ENCODE results near the gene WWC2.

The WWC2 gene

GRCh38 chr4:183335369-183335940 is 236.4 kb downstream of the WWC2 start:
- DNase-seq, result no peak

GRCh38 chr4:183337349-183337748 is 238.3 kb downstream of the WWC2 start:
- no peak for DNase-seq

- DNase-seq, result no peak
Measured at GRCh38 chr4:183337833-183338232, 238.8 kb downstream of the WWC2 start.

DNA sequence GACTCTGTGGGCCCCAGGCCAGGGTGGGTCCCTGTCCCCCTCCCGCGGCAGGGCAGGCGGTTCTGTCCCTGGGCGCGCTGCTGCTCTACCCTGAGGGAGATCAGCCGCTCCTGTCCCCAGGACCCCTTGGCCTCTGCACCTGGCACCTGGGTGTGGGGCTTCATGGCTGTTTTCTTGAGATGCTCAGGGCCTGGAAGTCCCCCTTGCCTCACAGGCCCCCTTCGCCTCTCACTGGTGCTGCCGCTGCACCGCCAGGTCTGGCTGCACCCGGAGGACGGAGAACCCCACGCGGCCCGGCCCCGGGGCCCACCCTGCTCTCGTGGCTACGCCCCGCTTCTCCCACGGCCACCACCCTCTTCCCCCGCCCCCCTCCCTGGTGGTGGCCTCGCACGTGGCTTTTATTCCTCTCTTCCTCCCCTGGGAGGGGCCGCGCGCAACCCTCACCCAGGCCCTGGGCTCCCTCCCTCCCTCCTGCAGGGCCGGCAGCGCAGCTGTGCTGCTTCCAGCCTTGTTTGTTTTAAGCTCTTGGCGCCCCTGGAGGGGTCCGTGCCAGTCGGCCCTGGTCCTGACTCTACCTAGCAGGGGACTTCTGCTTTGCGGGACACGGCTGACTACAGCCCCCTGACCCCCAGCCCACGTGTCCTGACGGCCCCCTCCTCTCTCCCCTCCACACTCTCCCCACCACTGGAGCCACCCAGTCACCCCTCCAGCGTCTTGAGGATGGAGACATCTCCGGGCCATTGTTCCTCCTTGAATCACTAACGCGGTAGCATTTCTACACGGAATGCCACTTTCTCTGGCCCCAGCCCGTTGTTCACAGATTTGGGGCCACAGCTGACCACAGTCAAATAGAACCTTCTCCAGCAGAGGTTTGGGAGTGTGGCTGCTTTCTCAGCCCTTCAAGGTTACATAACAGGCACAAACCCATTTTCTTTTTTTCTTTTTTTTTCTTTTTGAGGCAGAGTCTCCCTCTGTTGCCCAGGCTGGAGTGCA is 243.8 kb downstream of the WWC2 start:
- DNase-seq, result peak; percentile 63

DNA sequence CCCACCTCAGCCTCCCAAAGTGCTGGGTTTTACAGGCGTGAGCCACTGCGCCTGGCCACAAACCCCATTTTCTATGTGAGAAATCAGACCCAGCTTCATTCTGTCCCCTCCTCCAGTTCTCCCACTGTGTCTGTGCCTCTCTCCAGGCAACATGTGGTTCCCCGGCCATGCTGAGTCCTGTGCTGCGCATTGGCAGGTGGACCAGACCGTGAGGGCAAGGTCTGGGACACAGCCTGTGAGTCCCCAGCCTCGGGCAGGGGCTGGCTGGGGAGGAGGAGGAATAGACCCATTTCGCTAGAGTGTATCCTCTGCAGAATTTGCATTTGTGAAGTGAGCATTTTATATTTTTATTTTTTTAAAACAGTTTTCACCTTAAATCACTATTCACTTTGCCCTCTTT is 244.7 kb downstream of the WWC2 start:
- DNase-seq, result no peak

DNA sequence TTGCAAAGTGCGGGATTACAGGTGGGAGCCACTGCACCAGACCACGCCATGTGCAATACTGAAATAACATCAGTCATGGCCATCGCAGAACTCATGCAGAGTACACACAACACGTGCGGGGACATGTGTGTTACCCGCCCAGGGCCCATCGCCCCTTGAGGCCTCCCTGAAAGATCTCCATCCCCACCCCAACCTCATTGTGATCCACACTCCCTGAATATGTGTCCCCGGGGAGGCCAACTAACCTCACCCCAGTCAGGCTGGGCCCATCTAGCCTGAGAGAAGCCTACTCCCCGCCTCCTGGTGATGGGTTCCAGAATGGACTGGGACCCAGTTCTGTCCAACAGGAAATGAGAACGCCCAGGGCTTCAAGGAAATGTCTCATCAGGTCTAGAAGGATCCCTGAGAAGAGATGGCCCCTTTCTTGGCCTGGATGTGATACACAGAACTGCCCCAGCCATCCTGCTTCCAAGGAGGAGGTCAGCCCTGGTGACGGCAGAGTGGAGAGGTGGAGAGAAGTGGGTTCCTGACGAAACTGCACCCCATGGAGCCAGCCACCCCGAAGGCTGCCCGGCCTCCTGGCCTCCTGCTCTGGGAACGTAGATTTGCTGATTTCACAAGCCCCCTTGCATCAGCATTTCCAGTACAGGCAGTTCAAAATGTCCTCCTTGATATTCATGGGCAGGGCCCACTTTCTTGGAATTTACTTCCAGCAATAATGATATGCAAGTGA is 245.6 kb downstream of the WWC2 start:
- no peak for DNase-seq

DNA sequence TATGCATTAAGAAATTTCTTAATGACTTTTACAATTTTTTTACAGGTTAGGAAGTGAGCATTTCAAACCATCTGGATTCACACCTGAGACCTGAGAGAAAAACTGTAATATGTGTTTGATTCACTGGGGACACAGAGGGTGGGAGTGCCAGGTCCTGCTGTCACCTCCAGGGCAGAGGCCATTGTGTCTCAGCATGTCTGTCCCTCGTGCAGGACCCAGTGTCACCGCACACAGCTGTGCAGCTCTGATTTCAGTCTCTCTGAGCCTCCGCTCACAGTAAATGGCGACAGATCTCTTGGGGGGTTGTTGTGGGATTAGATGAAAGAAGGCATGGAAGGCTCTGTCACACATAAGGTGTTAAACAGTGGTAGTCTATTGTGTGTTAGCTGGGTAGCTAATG is 246.2 kb downstream of the WWC2 start:
- no peak for DNase-seq

DNA sequence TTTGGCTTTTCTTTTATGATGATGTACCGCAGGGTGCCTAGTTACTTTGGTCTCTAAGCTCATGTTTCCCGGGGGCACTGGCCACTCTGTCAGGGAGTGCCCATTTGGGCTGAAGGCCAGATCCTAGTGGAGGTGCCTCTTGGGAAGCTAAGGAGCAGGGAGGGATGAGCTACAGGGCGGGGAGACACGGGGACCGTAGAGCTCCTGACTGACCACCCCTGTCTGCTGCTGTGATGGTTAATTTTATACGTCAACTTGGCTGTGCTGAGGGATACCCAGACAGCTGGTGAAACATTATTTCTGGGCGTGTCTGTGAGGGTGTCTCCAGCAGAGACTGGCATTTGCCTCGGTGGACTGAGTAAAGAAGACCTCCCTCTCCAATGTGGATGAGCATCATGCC is 248.1 kb downstream of the WWC2 start:
- DNase-seq, result no peak

GRCh38 chr4:183347566-183347965 is 248.5 kb downstream of the WWC2 start:
- no peak for DNase-seq

DNA sequence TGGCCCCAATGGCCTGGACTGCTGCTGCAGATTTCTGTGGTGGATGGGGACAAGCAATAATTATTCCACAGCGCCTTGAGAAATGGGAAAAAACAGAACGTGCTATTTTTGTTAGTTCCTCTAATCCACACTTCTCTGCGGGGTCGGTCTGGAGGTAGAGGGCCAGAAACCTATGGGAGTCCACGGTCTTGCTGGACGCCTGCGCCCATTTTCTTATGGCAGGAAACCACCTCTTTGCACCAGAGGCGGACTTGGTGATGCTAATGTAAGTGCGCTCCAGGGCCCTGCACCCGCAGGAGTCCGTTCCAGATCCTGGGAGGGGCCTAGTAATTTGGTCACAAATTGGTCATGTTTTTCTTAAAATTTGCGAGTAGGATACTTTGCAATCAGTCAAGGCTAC is 249.1 kb downstream of the WWC2 start:
- no peak for DNase-seq

GRCh38 chr4:183348706-183349659 is 249.9 kb downstream of the WWC2 start:
- peak; percentile 81 for DNase-seq

DNA sequence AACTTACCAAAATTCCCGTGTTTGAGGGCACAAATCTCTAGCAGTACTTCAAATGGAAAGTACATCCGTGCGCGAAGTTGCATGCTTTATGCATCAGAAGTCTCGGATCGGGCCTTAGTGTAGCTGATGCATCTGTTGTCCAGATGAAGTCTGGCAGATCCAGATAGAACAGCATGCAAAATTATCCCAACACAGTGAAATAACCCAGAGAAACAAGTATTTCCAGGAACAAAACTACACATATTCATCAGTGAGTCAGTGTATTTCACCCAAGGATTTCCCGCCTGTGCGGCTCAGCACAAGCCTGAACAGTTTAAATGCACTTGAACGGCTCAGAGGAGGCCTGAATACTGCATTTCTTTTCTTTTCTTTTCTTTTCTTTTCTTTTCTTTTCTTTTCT is 250.6 kb downstream of the WWC2 start:
- peak; percentile 9 for DNase-seq

DNA sequence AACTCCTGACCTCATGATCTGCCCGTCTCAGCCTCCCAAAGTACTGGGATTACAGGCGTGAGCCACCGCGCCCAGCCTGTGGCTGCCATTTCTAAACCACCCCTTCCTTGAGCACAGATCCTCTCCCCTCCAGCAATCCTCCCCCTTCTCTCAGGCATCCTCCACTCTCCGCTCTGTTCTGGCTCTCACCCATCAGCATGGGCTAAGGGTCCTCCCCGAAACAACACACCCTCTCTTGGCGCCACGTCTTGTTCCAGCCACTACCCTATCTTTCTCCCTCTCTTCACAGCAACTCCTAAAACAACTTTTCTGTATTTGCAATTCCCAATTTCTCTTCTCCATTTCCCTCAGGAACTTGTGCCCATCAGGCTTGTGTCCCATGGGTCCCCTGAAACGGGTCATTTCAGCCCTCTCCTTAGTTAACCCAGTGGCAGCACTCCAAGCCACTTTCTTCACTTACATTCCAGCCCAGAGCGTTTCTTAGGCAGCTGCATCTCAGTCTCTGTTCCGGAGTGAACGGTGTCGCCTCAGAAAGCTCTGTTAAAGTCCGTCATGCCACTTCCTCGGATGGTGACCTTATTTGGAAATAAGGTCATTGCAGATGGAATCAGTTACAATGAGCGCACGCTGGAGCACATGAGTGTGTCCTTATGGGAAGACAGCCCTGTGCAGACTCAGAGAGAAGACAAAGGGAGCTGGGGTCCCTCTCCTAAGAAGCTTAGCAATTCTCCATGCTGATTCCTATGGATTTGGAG is 251.4 kb downstream of the WWC2 start:
- DNase-seq, result no peak

DNA sequence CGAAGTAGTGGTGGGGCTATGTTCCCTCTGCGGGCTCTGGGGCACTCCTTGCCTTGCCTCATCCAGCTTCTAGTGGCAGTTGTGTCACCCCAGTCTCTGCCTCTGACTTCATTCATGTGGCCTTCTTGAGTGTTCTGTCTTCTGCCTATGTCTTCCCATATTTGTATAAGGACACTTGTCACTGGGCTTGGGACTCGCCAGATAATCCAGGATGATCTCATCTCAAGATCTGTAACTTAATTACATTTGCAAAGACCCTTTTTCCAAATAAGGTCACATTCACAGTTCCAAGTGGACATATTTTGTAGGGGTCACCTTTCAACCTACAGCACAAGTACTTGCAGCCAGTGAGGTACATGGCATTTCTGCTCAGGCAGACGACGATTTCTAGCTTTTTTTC is 253.5 kb downstream of the WWC2 start:
- no peak for DNase-seq

DNA sequence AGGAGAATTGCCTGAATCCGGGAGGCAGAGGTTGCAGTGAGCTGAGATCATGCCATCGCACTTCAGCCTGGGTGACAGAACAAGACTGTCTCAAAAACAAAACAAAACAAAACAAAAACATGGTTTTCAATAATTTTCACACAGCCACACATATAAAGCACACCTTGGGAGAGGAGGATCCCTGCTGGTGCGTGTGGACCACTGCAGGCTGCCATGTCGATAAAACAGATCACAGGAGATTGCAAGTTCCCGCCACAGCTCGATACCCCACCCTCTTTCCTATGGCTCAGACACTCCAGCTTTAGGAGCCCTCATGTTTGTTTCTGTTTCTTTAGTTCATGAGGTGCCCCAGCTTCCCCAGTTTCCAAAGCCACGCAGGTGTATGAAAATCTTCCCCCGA is 254.5 kb downstream of the WWC2 start:
- DNase-seq, result peak; percentile 23

GRCh38 chr4:183354219-183354618 is 255.2 kb downstream of the WWC2 start:
- DNase-seq, result no peak

- no peak for DNase-seq
Measured at GRCh38 chr4:183355405-183355804, 256.3 kb downstream of the WWC2 start.

- DNase-seq, result no peak
Measured at GRCh38 chr4:183356173-183356830, 257.2 kb downstream of the WWC2 start.

- DNase-seq, result no peak
Measured at GRCh38 chr4:183356931-183357675, 258.0 kb downstream of the WWC2 start.

- DNase-seq, result no peak
Measured at GRCh38 chr4:183358215-183358755, 259.2 kb downstream of the WWC2 start.

Data from hematopoietic multipotent progenitor cell treated with erythropoietin and hydrocortisone succinate and interleukin-3 and kit ligand, for 6 days (in vitro differentiated cells).